Measurements from ENCODE around the gene HAO2.

- TF ChIP-seq CTCF (IDR thresholded peaks at IDR 0.05 in 8 of 11, conservative IDR thresholded peaks at IDR 0.05 in 3 of 11) (no peak), POLR2AphosphoS5 (IDR thresholded peaks at IDR 0.05) (no peak), POLR2A (IDR thresholded peaks at IDR 0.05) (no peak)
Observed at GRCh38 chr1:119438761-119439160, 70.2 kb downstream of the HAO2 start.
